Germinal center (tissue), 1 donor: ENCODE results near the gene MIA3.
A peak's percentile ranks its signal among the peaks of the same experiment; 100 is the strongest.

Experiments
- DNase-seq: peaks from one replicate; pipeline ENCODE4 v3.0.0; 2012; ENCODE audit warnings: mixed read lengths, low spot score

Gene MIA3

GRCh38 chr1:222618880-222619596, 1.1 kb downstream of the MIA3 start:
- peak; percentile 8 for DNase-seq

- DNase-seq, result no peak
These were observed 2.7 kb downstream of the MIA3 start for GRCh38 chr1:222620566-222620965.

- DNase-seq, result no peak
These were observed 4.9 kb downstream of the MIA3 start for GRCh38 chr1:222622765-222623164.

DNA sequence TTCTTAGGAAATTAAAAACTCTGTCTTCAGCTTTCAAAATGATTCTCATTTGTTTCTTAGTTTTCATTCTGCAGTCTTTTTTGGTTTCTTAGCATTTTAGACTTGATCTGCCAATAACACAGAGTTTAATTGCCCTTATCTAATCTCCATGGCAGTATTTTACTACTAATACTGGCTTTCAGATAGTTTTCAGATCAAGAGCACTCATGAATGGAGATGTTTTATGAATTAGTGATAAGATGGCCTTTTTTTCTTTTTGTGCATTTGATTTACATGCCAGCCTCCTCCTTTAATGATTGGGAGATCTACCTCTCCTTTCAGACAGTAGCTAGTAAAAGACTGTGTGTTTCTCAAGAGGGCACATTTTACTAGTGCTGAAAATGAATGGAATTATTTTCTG, 5.6 kb downstream of the MIA3 start:
- no peak for DNase-seq

DNA sequence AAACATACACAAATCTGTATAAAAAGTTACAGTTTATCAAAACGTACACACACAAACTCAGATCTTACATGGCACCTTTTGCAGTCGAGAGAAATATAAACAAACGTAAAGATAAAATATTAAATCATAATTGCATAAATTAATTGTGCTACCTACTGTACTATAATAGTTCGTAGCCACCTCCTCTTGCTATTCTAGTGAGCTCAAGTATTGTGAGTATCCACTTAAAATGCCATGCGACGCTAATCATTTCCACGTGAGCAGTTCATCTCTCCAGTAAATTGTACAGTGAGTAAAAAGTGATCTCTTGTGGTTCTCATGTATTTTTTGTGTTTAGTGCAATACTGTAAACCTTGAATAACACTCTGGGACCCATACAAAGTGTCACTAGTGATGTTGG, 6.3 kb downstream of the MIA3 start:
- no peak for DNase-seq

DNA sequence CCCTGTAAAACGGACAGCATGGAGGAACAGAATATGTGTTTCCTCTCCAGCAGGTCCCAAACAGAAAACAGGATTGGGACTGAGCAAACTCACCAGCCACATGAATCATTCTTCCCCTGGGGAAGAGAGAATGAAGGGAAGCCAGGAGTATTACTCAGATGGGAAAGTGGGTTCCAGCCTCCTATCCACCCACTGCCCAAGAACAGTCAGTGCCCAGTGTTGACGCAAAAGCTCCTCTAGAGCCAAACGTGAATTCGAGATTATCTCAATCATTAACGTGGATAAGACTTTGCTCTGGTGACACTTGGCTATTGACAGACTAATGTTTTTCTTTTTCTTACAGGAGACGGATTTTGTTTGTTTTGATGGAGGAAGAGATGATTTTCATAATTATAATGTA, 9.3 kb downstream of the MIA3 start:
- DNase-seq, result no peak

DNA sequence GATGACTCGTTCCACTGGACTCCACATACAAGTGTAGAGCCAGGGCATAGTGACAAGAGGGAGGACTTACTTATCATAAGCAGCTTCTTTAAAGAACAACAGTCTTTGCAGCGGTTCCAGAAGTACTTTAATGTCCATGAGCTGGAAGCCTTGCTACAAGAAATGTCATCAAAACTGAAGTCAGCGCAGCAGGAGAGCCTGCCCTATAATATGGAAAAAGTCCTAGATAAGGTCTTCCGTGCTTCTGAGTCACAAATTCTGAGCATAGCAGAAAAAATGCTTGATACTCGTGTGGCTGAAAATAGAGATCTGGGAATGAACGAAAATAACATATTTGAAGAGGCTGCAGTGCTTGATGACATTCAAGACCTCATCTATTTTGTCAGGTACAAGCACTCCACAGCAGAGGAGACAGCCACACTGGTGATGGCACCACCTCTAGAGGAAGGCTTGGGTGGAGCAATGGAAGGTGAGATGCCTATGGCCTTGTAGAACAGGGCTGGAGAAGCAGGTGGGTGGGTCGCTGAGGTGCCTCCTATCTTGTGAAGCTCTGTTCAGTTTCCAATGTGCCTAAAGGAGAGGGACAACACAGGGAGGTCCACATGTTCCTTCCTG, 12.1 kb downstream of the MIA3 start:
- no peak for DNase-seq

- DNase-seq, result no peak
These were observed 13.8 kb downstream of the MIA3 start for GRCh38 chr1:222631611-222632208.

GRCh38 chr1:222632749-222633148, 14.9 kb downstream of the MIA3 start:
- DNase-seq, result no peak

DNA sequence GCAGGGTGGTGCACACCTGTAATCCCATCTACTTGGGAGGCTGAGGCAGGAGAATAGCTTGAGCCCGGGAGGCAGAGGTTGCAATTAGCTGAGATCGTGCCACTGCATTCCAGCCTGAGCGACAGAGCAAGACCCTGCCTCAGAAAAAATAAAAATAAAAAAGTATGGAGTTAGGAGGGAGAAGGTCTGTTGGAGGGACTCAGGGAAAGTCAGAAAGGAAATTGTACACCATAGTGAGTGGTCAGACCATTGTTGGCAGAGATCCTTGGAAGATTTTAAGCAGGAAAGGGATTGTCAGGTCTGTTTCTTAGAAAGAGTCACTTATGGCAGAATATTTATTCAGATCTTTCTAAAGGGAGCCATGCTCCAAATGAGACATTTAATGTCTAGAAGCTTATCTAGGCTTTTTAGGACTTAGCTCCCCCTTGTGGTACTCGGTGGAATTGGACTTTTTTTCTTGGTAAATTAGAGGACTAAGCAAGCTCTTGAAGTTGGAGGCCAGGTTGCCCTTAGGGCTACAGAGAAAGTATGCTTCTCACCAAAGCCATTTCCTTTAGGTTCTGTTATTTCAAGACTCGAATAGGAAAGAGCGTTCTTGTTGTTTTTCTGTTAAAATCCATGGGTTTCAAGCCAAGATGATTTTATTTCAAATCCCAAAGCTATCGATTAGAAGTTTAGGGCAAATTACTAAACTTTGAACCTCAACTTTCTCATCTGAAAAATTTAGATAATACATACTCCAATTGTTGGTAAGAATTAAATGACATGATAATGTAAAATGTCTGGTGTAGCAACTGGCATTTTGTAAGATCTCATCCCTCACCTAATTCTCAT, 16.5 kb downstream of the MIA3 start:
- peak; percentile 63 for DNase-seq

- no peak for DNase-seq
These were observed 23.5 kb downstream of the MIA3 start for GRCh38 chr1:222641269-222641948.

GRCh38 chr1:222642468-222642867, 24.6 kb downstream of the MIA3 start:
- no peak for DNase-seq

- no peak for DNase-seq
These were observed 25.7 kb downstream of the MIA3 start for GRCh38 chr1:222643606-222643937.

DNA sequence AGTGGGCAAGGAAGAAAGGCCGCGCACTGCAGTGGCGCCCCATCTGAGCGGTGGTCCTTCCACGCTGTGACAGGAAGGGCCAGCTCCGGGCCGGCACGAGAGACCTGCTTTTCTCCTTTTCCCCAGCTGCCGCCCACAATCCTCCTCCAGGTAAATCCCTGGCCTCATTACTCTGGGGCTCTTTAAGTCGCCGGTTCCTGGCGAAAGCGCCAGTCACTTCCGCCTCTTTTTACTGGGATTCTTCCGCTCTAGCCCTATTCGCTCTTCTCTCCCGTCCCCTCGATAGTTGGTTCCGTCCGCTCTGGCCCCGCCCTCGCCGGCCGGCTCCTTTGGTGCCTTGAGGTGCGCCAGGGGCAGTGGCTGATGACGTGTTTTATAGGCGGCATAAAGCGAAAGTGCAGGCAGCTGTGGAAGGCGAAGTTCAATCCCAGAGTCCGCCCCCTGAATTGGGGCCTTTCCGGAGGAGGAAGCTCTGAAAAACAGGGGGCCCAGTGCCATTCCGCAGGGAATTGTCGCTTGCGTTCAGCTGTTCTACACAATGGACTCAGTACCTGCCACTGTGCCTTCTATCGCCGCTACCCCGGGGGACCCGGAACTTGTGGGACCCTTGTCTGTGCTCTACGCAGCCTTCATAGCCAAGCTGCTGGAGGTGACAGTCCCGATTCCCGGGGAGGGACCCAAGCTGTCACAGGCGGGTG, 26.2 kb downstream of the MIA3 start:
- peak; percentile 91 for DNase-seq

GRCh38 chr1:222644636-222644980, 26.7 kb downstream of the MIA3 start:
- DNase-seq, result no peak

DNA sequence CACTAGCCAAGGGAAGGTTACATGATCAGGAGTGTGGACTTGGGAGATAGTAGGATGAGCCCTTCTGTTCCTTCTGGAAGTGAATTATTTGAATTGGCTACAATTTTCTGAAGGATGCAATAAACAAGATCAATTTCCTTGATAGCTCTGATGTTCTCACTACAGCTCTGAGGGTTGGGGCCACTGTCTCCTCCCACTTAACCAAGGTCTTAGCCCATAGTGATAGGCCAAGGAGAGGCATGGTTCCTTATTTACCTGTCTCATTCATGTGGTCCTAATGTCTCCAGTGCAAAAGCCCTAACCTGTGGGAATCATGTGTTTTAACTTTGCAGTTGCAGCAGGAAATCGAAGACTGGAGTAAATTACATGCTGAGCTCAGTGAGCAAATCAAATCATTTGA, 34.8 kb downstream of the MIA3 start:
- no peak for DNase-seq

DNA sequence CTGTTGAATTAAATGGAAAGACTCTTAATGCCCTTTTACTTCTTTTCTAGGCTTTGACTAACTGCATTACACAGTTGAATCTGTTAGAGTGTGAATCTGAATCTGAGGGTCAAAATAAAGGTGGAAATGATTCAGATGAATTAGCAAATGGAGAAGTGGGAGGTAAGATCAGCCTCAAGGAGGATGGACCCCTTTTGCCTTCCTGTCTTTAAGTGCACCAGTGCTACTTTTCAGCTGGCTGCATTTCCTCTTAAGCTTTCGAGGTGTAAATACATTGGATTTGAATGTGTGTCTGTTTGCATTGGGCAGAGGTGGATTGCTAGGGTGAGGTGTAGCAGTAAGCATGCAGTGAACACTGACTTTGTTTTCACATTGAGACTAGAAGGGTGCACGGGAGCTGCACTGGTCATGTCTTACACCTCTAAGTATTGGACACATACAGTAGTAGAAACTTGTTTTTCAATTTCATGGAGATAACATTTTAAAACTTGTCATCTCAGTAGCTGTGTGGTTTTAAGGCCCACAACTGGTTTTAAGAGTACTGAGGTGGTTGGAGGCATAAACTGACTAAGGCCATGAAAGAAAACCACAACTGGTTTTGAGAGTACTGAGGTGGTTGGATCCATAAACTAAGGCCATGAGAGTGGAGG, 35.4 kb downstream of the MIA3 start:
- DNase-seq, result no peak

DNA sequence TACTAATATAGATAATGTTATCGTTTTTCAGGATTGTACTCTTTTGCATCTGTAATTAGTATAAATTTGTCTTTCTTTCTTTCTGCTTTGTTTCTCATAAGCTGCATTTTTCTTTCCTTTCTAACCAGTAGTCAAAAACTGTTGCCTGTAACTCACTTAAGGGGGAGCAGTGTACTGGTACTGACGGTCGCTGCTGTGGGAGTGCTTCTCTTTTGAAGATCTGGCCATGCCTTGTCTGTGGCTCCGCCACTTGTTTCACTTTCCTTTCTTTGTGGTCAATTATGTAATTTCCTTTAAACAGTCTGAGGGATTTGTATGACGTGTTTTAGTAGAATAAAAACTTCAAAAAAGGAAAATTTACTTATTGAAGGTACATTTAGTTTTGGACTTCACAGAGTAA, 37.0 kb downstream of the MIA3 start:
- peak; percentile 41 for DNase-seq

GRCh38 chr1:222656391-222657155, 38.7 kb downstream of the MIA3 start:
- DNase-seq, result no peak

DNA sequence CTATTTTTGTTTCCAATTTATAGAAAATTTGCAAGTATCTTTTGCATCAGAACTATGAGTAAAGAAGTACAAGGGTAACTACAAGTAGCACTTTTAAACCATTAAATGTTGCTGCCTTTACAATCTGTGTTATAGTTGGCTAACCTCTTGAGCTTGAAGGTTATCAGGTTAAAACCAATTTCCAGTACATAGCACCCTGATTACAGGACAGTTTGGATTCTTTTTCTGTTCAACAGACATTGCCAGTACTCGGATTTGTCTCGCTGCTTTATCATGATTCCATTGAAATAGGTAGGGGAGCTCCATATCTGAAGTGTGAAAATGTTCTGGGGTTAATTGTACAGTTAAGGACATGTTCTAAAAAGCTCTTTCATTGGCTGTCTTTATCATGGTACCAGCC, 40.0 kb downstream of the MIA3 start:
- DNase-seq, result no peak
